AG20443 (cell line): ENCODE measurements around the gene AK4.

Experiments
- DNase-seq: peaks from one replicate; pipeline ENCODE4 v3.0.0; 2012; ENCODE audit warnings: low spot score, mixed read lengths

The AK4 gene

DNA sequence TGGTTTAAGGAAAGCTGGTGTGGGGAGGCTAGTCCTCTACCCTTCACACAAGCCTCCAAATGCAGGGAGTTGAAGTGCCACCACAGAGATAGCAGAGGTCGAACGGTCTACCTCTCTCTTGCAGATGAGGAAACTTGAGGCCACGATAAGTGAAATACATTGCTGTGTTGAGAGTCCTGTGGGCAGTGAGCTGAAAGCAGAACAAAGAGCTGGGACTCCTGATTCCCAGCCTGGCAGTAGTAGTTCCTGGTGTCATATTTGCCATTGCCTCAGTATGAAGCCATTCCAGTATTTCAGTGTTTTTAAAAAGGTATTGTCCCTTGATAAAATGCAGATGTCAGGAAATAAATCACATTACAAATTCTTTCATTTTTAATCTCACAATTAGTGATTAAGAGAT, 28.6 kb downstream of the AK4 start:
- DNase-seq = no peak

DNA sequence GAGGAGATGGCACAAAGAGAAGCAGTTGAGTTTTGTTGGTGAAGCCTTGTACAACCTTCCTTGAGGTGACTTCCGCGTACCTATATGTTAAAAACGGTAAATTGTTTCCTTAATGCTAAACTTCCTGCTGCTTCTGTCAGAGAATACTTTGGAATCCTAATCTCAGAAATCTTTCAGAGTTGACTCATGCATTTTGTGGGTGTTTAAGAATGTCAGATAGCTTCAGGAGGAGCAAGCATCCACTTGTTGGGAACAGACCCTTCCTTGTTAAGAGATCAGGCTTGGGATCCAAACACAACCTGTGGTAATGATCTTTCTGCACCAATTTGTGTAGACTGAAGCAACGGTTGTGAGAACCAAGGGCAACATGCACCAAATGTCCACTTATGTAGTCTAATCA, 29.5 kb downstream of the AK4 start:
- DNase-seq = peak; percentile 58

DNA sequence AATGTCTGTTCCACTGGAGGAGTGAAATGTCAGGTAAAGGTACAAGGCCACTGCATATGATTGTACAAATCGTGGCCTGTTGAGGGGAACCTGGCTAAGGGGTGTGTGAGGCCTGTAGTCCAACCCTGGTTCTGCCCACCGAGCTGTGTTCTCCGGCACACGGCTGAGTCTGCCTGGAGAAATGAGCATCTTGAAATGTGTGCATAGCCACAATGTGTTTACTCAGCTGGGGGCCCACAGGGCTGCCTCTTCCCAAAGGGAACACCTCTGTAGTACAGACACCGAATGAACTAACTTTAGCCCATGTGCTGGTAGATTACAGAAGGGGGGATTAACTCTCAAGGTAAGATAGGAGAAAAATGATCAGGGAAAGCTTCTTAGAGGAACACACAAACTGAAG, 30.2 kb downstream of the AK4 start:
- no peak for DNase-seq

DNA sequence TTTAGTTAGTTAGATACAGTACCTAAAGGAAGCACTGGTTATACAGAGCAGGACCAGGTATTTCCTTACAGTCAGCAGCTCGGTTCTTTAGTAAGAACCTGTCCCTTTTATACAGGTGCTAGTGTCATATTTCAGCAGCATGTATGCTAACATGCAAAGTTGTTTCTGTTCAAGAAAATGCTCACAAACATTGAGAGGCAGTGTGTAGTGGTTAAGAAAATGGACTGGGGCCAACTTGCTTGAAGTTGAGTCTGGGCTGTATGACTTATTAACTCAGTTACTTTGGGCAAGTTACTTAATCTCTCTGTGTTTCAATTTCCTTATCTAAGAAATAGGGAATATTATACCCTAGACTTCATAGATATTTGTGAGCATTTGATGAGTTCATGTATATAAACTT, 31.1 kb downstream of the AK4 start:
- no peak for DNase-seq

DNA sequence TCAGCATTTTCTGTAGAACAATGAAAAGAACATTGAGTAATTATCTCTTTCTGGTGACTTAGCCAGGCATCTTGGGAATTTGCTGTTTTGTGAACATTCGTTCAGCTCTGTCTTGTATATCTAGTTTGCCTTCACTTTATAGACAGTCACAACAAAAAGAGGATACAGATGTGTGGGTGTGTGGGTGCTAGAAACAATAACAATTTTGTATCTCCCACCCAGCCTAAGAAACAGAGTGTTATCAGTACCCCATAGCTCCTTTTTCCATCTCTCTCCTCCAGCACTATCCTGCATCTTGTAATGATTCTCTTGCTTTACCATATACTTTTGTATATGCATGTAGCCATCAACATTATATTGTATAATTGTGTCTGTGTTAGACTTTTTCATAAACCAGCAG, 33.0 kb downstream of the AK4 start:
- no peak for DNase-seq

DNA sequence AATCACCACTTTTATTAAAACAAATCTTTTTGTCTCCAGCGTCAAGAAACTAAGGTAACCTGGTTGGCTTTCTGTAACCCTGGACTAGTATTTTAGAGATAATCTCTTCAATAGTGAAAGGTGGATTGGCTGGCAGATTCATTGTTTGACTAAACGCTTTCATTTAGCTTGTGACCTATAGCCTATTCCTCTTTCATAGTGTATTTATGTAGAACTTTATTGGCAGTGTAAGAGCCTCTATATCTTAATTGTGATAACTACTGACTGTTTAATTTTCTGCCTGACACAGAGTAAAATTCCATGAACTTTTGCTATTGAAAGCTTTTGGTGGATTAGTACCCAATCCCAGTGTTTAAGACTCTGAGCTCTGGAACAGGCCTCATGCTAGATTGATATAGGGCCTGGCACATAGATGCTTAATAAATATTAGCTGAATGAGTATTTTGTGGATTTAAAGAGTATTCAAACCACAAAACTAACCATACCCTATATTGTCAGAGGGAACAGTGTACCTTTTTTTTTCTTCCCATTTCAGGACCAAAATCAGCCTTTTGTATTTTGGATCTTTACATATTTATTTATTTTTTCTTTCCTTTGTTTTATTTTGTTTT, 34.8 kb downstream of the AK4 start:
- DNase-seq = no peak

DNA sequence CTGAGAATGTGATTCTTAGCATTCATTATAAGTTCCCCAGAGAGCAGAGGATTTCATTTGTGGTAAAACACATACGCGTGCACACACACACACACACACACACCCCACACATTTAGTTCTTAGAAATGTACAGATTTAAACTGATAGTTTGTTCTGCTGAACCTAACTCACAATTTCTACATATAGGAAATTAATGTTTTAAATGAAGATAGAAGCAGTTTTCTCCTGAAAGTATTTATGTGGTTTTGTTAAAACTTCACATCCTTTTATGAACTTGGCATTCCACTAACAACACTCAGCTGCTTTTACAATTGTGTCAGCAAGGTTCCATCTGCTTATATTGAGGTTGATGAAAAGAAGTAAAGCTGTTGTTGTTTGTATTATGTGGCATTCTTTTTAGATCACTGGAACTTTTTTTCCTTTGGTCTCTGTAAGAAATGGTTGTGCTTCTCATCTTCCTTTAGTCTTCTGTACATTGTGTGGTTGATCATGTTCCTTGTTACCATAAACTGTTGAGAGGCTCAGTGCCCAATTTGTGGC, 41.6 kb downstream of the AK4 start:
- DNase-seq = peak; percentile 40

DNA sequence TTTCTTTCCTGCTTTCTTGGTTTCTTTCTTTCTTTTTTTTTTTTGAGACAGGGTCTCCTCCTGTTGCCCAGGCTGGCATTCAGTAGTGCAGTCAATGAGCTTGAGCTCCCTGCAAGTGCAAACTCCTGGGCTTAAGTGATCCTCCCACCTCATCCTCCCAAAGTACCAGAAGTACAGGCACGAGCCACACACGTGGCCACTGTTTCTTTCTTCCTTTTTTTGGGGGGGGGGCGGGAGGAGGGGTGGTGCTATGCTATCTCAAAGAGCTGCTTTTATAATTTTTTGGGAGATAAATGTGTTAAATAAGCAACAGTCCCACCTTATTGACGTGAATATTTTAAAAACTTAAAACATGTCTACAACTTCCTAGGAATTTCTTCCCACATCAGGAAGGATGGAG, 42.2 kb downstream of the AK4 start:
- DNase-seq = no peak

DNA sequence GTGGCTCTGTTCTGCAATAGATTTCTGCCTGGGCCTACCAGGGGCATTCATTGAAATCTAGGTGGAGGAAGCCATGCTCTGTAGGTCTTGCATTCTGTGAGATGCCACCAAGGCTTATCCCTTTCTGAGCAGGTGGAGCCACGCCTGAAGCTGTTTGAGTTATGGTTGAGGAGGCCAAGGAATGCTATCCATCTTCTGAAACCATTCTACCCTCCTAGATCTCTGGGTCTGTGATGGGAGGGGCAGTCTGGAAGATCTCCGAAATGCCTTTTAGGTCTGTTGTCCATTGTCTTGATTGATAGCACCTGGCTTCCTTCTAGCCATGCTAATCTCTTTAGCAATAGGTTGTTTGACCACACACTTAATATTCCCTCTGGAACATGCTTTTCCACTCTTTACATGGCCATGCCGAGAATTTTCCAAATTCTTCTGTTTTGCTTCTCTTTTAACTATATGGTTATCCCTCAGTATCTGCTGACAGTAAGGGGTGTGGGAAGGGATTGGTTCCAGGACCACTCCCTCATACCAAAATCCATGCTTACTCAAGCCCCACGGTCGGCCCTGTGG, 45.2 kb downstream of the AK4 start:
- DNase-seq = no peak

DNA sequence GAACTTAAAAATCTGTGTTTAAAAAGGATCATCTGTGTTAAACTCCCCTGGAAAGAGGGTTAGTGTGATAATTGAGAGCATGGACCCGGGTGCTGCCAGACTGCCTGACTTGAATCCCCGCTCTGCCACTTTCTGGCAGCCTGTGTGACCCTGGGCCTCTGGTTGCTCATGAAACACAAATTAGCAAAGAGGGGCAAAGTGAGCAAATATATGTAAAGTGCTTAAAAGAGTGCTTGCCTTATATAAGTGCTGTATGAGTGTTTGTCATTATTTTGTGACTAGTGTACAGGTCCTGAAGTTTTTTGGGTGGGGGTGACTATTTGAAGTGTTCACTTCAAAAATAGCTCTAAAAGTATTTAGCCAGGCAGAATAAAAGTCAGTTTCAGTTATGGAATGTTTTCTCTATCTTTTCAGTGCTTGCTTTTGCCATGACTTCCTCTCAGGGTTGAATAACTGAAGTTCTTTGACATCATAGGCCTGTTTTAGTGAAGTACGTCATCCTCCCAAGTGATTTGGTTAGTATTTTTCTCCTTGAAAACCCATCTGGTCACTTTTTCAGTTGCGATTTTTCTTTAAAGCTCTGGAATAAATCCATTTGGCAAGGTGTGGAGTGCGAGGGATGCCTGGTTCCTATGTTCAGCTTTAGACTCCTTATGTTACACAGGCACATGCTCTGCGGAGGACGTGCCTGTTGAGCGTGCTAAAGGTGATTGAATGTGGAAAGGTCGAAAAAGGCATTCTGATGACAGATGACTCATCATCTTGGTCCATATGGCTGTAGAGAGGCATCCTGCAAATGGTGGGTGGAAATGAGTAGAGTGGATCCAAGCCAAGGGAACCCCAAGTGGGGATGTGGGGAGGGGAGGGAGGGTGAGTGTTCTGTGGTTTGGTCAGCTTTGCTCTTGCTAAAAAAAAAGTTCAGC, 47.8 kb downstream of the AK4 start:
- DNase-seq = peak; percentile 32

DNA sequence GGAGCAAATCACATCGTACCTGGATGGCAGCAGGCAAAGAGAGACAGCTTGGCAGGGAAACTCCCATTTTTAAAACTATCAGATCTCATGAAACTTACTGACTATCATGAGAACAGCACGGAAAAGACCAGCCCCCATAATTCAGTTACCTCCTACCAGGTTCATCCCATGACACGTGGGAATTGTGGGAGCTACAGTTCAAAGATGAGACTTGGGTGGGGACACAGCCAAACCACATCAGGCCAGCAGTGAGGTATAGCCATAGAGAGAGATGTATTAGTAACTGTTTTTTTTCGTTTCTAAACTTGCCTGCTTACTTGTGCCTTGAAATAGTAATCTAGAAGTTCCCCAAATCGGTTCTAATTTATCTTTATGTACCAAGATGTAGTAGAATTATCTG, 48.9 kb downstream of the AK4 start:
- DNase-seq = no peak

DNA sequence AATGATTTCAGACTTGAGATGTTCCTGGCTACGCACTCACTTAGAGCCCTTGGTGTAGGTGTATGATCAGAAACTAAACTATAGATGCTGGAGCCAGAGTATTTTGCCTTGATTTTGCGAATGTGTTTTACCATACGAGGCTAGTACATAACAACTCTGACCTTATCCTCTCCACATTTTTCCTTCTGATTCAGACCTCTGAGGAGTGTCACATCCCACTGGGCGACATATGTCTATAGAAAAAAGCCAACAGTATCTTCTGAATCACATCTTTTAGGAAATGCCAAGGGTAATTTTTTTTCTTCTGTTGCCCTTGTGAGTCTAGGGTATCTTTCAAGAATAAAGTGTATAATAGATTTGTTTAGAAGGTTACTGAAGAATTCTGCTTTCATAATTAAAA, 49.6 kb downstream of the AK4 start:
- no peak for DNase-seq

DNA sequence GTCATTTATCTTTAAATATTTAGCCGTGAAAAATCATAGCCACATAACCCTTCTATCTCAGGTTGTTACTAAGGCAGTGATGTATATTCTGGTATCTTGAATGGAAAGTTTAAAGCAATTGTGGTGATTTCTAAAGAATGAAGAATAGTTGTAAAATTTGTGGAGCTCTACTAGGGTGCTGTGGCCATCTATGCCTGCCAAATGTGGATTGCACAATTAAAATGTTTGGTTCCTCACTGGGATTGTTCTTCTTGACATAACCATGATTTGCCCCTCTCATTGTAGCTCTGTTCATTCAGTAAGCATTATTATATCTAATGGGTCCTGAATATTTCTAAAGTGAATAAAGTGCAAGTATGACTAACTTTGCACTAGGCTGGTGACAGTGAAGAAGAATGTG, 50.1 kb downstream of the AK4 start:
- no peak for DNase-seq

DNA sequence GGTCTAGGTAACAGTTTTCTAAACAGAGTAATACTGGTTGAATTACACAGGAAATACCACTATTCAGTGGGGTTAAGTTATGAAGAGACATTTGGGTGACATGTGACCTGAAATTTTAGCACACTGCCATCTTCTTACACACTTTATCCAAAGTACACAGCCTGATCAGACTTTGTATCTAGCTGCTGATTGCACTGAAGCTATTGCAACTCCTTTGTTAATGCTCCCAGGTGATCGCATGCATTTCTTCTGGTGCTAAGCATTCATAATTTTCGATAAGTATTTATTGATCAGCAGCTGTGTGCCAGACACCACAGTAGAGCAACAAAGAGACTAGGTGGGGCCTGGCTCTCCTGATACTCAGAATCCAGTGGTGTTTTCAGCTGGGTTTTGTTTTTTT, 52.4 kb downstream of the AK4 start:
- DNase-seq = no peak

DNA sequence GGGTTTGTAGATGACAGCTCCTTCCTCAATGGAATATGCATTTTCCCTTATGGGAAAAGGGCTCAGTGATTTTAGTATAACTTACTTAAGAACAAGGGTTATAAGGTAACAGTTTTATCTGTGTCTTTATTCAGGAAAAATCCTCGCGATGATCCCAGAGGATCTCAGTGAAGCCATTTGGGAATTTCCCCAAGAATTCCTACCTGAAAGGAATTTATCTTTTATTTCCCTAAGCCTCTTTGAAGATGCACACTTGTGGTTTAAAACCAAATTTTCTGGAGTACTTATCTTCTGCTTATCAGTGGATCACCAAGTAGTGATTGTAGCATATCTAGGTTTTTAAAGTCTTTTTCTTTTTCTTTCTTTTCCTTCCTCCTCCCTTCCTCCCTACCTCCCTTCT, 58.8 kb downstream of the AK4 start:
- no peak for DNase-seq

DNA sequence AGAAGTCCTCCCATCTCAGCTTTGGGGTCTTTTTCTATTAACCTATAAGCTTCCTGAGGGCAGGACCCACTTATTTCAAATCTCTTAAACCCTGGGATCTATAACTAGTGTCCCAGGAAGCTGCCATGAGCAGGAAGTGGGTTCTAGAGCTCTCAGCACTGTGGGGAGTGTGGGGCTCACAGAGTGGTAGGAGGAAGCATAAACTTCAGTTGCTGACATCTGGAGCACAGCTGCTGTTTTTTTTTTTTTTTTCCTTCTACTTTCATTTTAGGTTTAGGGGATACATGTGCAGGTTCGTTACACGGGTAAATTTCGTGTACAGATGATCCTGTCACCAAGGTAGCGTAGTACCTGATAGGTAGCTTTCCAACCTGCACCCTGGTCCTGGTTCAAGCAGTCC, 59.3 kb downstream of the AK4 start:
- DNase-seq = peak; percentile 21

DNA sequence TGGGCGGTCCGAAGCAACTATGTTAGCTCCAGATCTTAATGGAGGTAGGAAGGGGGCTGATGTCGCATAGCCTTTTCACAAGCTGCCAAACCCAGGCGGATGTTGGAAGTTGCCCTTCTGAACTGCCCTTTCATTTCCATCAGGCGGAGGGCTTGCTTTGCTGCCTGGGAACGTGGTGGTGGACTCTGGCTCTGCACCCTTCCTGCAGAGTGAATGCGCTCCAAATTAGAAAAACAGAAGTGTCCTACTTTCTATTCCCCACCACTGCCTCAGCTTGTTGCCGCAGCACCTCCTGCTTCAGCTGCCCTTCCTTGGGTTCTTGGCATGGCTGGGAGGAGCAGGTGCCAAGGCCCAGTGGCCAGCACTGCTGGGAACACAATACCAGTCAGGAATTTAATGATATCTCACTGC, 60.6 kb downstream of the AK4 start:
- DNase-seq = no peak

DNA sequence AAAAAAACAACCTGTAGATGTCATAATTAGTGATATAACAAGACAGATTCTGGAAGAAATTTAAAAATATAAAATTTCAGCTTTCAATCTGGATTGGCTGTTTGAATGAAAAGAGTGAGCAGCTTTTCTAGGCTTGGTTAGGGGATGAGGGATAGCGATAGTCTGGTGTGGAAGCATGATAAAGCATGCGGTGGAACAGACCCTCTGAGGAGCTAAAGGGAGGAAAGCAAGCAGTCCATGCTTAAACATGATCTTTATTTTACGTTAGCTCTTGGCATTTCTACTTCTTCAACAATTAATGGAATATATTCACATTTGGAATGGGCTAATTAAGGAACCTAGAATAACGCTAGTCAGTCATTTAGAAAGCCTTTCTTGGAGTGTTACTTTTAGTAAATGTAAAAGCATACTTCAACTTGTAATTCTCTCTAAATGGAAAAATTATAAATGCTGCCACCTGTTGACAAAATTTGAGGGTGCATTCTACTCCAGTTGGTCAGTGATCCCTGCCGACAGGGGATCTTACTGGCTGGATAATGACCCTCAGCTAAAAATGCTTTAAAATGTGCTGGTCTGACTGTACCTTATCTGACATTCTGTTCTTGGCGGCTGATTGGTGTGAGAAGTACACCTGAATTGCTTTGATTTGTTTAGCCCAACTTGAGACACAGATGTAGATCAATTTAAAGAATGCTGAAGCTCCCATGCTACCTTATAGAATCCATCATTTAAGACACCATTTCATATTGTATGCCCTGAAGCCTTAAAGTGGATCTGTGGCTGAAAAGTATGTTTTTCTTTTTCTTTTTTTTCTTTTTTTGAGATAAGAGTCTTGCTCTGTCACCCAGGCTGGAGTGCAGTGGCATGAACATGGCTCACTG, 61.2 kb downstream of the AK4 start:
- DNase-seq = peak; percentile 79

DNA sequence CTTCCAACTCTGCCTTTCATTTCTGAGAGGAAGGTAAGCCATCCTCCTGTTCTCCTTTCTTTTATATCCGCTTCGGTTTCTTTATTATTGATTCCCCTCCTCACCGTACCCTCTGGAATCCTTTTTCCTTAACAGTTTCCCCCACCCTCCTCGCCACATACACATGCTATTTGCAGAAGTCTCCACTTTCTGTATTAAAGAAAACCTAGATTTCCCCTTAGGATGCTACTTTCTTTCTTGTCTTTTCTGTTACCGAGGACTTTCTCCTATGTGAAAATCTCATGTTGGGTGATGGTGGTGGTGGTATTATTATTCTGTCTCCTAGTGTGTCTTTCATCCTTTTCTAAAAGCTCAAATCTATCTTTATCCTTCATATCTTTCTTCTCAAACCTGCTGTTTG, 62.3 kb downstream of the AK4 start:
- no peak for DNase-seq

DNA sequence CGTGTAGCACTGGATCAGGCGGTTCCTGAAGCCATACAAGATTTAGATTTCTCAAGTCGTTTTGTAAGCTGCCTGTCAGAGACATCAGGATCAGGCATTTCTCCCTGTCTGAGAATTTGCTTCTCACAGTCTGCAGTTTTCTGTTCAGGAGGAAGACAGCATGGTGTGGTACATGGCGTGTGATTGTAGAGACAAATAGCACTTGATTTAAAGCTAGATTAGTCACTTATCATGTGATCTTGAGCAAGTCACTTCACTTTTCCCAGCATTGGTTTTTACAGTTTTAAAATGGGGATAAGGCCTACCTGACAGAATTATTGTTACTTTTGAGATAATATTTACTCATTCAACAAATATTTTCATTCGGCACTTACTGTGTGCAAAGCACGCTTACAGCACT, 63.3 kb downstream of the AK4 start:
- no peak for DNase-seq

DNA sequence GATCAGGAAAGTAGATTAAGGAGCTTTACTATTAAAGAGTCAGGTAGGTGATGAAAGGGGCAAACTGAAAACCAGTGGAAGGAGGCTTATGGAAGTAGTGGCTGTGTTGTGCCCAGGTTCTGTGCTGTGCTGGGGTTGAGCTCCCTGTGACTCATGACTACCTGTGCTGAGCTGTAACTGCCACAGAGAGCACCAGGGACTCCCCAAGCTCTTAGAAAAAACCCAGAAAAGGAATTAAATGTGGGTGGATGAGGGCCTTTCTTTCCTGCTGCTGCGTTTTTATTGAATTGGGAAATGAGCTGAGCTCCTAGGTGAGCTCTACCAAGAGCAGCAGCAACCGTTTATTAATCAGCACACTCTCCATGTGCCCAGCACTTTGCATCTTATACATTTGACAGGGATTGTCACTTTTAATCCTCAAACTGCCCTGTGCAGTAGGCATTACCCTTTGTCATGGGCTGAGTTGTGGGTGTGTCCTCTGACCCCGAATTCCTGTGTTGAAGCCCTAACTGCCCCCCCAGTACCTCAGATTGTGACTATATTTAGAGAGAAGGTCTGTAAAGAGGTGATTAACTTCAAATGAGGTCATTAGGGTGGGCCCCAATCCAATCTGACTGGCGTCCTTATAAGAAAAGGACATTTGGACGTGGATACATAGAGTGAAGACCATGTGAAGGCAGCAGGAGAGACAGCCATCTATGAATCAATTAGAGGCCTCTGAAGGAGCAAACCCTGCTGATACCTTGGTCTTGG, 65.4 kb downstream of the AK4 start:
- DNase-seq = no peak
